ENCODE data around the gene STAT5B.
"Not testable (repeated sequence)": the region's sequence is repeated elsewhere in the genome, so short reads cannot be mapped to it uniquely, and the experiment has no call there.

GRCh38 chr17:42317967-42318366 is 41.8 kb upstream of the STAT5B start:
- TF ChIP-seq, protein P1, sequence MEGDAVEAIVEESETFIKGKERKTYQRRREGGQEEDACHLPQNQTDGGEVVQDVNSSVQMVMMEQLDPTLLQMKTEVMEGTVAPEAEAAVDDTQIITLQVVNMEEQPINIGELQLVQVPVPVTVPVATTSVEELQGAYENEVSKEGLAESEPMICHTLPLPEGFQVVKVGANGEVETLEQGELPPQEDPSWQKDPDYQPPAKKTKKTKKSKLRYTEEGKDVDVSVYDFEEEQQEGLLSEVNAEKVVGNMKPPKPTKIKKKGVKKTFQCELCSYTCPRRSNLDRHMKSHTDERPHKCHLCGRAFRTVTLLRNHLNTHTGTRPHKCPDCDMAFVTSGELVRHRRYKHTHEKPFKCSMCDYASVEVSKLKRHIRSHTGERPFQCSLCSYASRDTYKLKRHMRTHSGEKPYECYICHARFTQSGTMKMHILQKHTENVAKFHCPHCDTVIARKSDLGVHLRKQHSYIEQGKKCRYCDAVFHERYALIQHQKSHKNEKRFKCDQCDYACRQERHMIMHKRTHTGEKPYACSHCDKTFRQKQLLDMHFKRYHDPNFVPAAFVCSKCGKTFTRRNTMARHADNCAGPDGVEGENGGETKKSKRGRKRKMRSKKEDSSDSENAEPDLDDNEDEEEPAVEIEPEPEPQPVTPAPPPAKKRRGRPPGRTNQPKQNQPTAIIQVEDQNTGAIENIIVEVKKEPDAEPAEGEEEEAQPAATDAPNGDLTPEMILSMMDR (IDR thresholded peaks at IDR 0.05 in 2 of 3, conservative IDR thresholded peaks at IDR 0.05 in 1 of 3; ENCODE audit: borderline replicate concordance in 1 of 3, insufficient read depth in 1 of 3, low read depth in 2 of 3, low read length in 2 of 3), result not testable (repeated sequence)
- not testable (repeated sequence) for TF ChIP-seq REST (IDR thresholded peaks at IDR 0.05; ENCODE audit: low read depth); JUND (IDR thresholded peaks at IDR 0.05); POLR2A (IDR thresholded peaks at IDR 0.05; ENCODE audit: borderline replicate concordance, extremely low read depth, insufficient read depth, insufficient read length); SP1 (IDR thresholded peaks at IDR 0.05; ENCODE audit: low read depth)

Data from HCT116 (cell line).